Neuronal stem cell (in vitro differentiated cells): ENCODE results near the gene E2F2.
A peak's percentile ranks its signal among the peaks of the same experiment; 100 is the strongest.
"Not testable (repeated sequence)": the region's sequence is repeated elsewhere in the genome, so short reads cannot be mapped to it uniquely, and the experiment has no call there.

ENCODE experiments used
- DNase-seq: peaks from one replicate; pipeline ENCODE4 v3.0.0-alpha.2; 2013; ENCODE audit warnings: low spot score
- H2AFZ ChIP-seq: one replicate; pipeline ENCODE4 v1.6.1; 2013; ENCODE audit warnings: mild to moderate bottlenecking, low read length, inconsistent platforms
- H2AK5ac ChIP-seq: 2 replicates; pipeline ENCODE4 v1.6.1; 2013; ENCODE audit warnings: low read depth, mild to moderate bottlenecking, inconsistent platforms, low read length, moderate library complexity, mixed read lengths
- H2BK120ac ChIP-seq: 2 replicates; pipeline ENCODE4 v1.6.1; 2013; ENCODE audit warnings: low read depth, mild to moderate bottlenecking, inconsistent platforms, low read length, moderate library complexity, mixed read lengths
- H2BK12ac ChIP-seq: one replicate; pipeline ENCODE4 v1.6.1; 2013; ENCODE audit warnings: low read length, inconsistent platforms
- H2BK15ac ChIP-seq: 2 replicates; pipeline ENCODE4 v1.6.1; 2013; ENCODE audit warnings: mild to moderate bottlenecking, low read length, inconsistent platforms, mixed read lengths
- H2BK5ac ChIP-seq: one replicate; pipeline ENCODE4 v1.6.1; 2013; ENCODE audit warnings: inconsistent platforms, mild to moderate bottlenecking, low read length, moderate library complexity
- H3K14ac ChIP-seq: one replicate; pipeline ENCODE4 v1.6.1; 2013; ENCODE audit warnings: low read length, inconsistent platforms
- H3K18ac ChIP-seq: 2 replicates; pipeline ENCODE4 v1.6.1; 2013; ENCODE audit warnings: low read length, inconsistent platforms
- H3K23ac ChIP-seq: 2 replicates; pipeline ENCODE4 v1.6.1; 2013; ENCODE audit warnings: low read depth, mild to moderate bottlenecking, mixed read lengths, low read length, inconsistent platforms; ENCODE audit not compliant: poor library complexity
- H3K27ac ChIP-seq: replicated peaks from 3 replicates; pipeline ENCODE4 v1.5.1; 2013; ENCODE audit warnings: low read length, inconsistent platforms
- H3K27me3 ChIP-seq, 3 experiments: 2 replicates each; pipeline ENCODE4 v1.6.1; 2013; ENCODE audit warnings: low read length in 3 of 3, mild to moderate bottlenecking in 2 of 3, inconsistent platforms in 1 of 3, low read depth in 1 of 3, mixed read lengths in 1 of 3, moderate library complexity in 1 of 3; ENCODE audit not compliant: control insufficient read depth in 3 of 3, insufficient read depth in 3 of 3
- H3K36me3 ChIP-seq, 2 donors: replicated peaks in 1 of 2; 2 replicates each; pipeline ENCODE4 v1.6.1; 2013; ENCODE audit warnings: low read length in 2 of 2; ENCODE audit not compliant: control insufficient read depth in 2 of 2, insufficient read depth in 2 of 2
- H3K4ac ChIP-seq: 2 replicates; pipeline ENCODE4 v1.6.1; 2013; ENCODE audit warnings: inconsistent platforms, mild to moderate bottlenecking, low read length, moderate library complexity
- H3K4me1 ChIP-seq, 2 donors: 1 replicate in 1 of 2; 2 replicates in 1 of 2; pipeline ENCODE4 v1.6.1; 2013; ENCODE audit warnings: low read length in 2 of 2, low read depth in 1 of 2; ENCODE audit not compliant: control insufficient read depth in 2 of 2, insufficient read depth in 1 of 2
- H3K4me2 ChIP-seq: one replicate; pipeline ENCODE4 v1.6.1; 2013; ENCODE audit warnings: mild to moderate bottlenecking, low read length, inconsistent platforms; ENCODE audit not compliant: insufficient read depth, poor library complexity, severe bottlenecking
- H3K4me3 ChIP-seq, 2 donors: 2 replicates each; pipeline ENCODE4 v1.5.1; 2013; ENCODE audit warnings: low read length in 2 of 2, mild to moderate bottlenecking in 2 of 2, inconsistent platforms in 1 of 2, moderate library complexity in 1 of 2
- H3K79me1 ChIP-seq: one replicate; pipeline ENCODE4 v1.6.1; 2013; ENCODE audit warnings: low read depth, mild to moderate bottlenecking, inconsistent platforms, low read length, moderate library complexity
- H3K9ac ChIP-seq: one replicate; pipeline ENCODE4 v1.6.1; 2013; ENCODE audit warnings: mild to moderate bottlenecking, low read depth, low read length, inconsistent platforms; ENCODE audit not compliant: poor library complexity
- H3K9me3 ChIP-seq, 2 donors: replicated peaks in 1 of 2; 2 replicates each; pipeline versions ENCODE3 to v1.6.1; 2013; ENCODE audit warnings: low read length in 2 of 2, mild to moderate bottlenecking in 2 of 2, inconsistent platforms in 1 of 2, low read depth in 1 of 2, mixed read lengths in 1 of 2, moderate library complexity in 1 of 2; ENCODE audit not compliant: control insufficient read depth in 2 of 2, insufficient read depth in 1 of 2
- H4K8ac ChIP-seq: one replicate; pipeline ENCODE4 v1.6.1; 2013; ENCODE audit warnings: low read depth, mild to moderate bottlenecking, inconsistent platforms, low read length, moderate library complexity
- H4K91ac ChIP-seq: one replicate; pipeline ENCODE4 v1.6.1; 2013; ENCODE audit warnings: low read length, low read depth, mild to moderate bottlenecking, inconsistent platforms; ENCODE audit not compliant: poor library complexity
- WGBS, 2 donors: extraction: QIAGEN DNeasy Blood & Tissue Kit; methylation state at CpG; one replicate each; pipeline ENCODE4 v1.1.7; 2013; ENCODE audit warnings: missing lambda C conversion rate in 2 of 2, mixed read lengths in 1 of 2; ENCODE audit not compliant: insufficient read length in 2 of 2, insufficient replicate concordance in 1 of 2; ENCODE audit errors: extremely low coverage in 2 of 2; 5-methylcytosine and 5-hydroxymethylcytosine counted together

The E2F2 gene

GRCh38 chr1:23500466-23500865, 30.6 kb downstream of the E2F2 start:
- no peak for DNase-seq
- H3K18ac ChIP-seq: no peak overlapping the region
- peaks cover 0 to 5% of the 10 kb centered on the region in 2 donors for H3K36me3 ChIP-seq
- H3K4me1 ChIP-seq: peaks cover 3 to 4% of the 10 kb centered on the region in 2 donors
- no CpG with 5 or more reads among the region's 2 CpGs for WGBS, 2 donors
- no peak overlapping the region for H2BK12ac ChIP-seq
- H3K27me3 ChIP-seq: no peaks in the 10 kb centered on the region
- no peak overlapping the region for H4K8ac ChIP-seq
- H3K79me1 ChIP-seq: no peaks in the 10 kb centered on the region
- H3K4me2 ChIP-seq: no peak overlapping the region
- H3K9me3 ChIP-seq: no peaks in the 10 kb centered on the region
- no peak overlapping the region for H2BK120ac ChIP-seq
- no peak overlapping the region for H3K27ac ChIP-seq
- no peak overlapping the region for H2BK15ac ChIP-seq
- H4K91ac ChIP-seq: no peak overlapping the region
- no peak overlapping the region for H2AFZ ChIP-seq
- no peak overlapping the region for H3K14ac ChIP-seq
- H2BK5ac ChIP-seq: no peak overlapping the region
- no peak overlapping the region for H3K9ac ChIP-seq
- no peak overlapping the region for H3K4me3 ChIP-seq
- H3K23ac ChIP-seq: no peak overlapping the region
- no peak overlapping the region for H3K4ac ChIP-seq
- H2AK5ac ChIP-seq: no peak overlapping the region

- Histone ChIP-seq H2BK15ac (no peak overlapping the region), H2AK5ac (no peak overlapping the region), H3K4me3 (no peak overlapping the region), H3K9me3 (no peaks in the 10 kb centered on the region), H3K14ac (no peak overlapping the region), H2BK5ac (no peak overlapping the region), H2AFZ (peak overlapping the region; percentile 71), H3K27ac (no peak overlapping the region), H3K4me2 (no peak overlapping the region), H3K36me3 (no peaks in the 10 kb centered on the region), H4K8ac (no peak overlapping the region), H2BK120ac (no peak overlapping the region), H3K18ac (no peak overlapping the region), H3K9ac (no peak overlapping the region), H4K91ac (no peak overlapping the region), H2BK12ac (no peak overlapping the region), H3K4ac (no peak overlapping the region), H3K79me1 (no peaks in the 10 kb centered on the region), H3K23ac (no peak overlapping the region), H3K27me3 (no peaks in the 10 kb centered on the region), H3K4me1 (no peaks in the 10 kb centered on the region)
- no peak for DNase-seq
- WGBS, 2 donors: no CpG with 5 or more reads among the region's 3 CpGs
Measured at GRCh38 chr1:23497777-23498439, 33.1 kb downstream of the E2F2 start.

DNA sequence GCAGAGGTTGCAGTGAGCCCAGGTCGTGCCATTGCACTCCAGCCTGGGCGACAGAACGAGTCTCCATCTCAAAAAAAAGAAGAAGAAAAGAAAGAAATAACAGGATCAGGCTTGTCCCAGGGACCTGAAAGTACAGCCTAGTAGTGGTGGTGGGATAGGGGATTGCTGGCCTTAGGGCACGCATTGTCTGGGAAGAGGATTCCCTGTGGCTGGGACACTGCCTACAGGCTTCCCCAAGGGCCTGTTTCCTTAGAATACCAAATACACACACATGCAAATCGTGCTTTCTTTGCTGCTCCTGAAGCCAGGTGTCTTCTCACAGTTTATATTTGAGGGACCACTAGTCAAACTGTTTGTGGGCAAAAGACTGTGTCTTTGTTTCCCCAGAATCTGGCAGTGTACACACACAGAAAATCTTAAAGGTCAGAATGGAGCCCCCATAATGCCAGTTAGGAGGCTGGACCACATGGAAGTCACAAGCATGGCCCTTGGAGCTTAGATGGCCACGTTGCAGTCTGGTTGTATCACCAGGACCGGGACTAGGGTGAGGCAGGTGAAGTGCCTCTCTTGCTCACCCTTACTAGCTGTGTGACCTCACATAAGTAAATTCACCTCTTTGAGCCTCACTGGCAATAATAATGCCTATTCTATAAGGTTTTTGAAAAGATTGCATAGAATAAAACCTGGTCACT, 34.4 kb downstream of the E2F2 start:
- H4K8ac ChIP-seq: no peak overlapping the region
- no peaks in the 10 kb centered on the region for H3K79me1 ChIP-seq
- H2BK5ac ChIP-seq: no peak overlapping the region
- H2BK120ac ChIP-seq: no peak overlapping the region
- H4K91ac ChIP-seq: no peak overlapping the region
- H2BK15ac ChIP-seq: no peak overlapping the region
- H3K18ac ChIP-seq: no peak overlapping the region
- no peak overlapping the region for H3K9ac ChIP-seq
- H3K27ac ChIP-seq: no peak overlapping the region
- no peak overlapping the region for H3K14ac ChIP-seq
- H3K36me3 ChIP-seq: no peaks in the 10 kb centered on the region
- H3K27me3 ChIP-seq: no peaks in the 10 kb centered on the region
- no peak for DNase-seq
- no peak overlapping the region for H2BK12ac ChIP-seq
- no peak overlapping the region for H3K4me2 ChIP-seq
- H2AFZ ChIP-seq: peak overlapping the region; percentile 62
- no peaks in the 10 kb centered on the region for H3K9me3 ChIP-seq
- WGBS, 2 donors: no CpG with 5 or more reads among the region's 7 CpGs
- H3K4me3 ChIP-seq: no peak overlapping the region
- H2AK5ac ChIP-seq: no peak overlapping the region
- no peaks in the 10 kb centered on the region for H3K4me1 ChIP-seq
- no peak overlapping the region for H3K23ac ChIP-seq
- H3K4ac ChIP-seq: no peak overlapping the region

DNA sequence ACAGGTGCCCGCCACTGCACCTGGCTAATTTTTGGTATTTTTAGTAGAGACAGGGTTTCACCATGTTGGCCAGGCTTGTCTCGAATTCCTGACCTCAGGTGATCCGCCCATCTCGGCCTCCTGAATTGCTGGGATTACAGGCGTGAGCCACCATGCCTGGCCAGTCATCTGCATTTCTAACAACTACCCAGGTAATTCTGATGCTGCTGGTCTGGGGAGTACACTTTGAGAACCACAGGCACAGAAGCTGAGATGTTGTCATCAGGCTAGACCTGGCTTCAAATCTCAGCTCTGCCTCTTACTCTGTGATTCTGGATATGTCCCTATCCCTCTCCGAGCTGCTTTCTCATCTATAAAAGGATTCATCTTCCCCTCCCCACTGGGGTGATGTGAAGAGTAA, 36.2 kb downstream of the E2F2 start:
- H3K14ac ChIP-seq, H2BK5ac ChIP-seq: not testable (repeated sequence)
- WGBS, 2 donors: no CpG with 5 or more reads among the region's 6 CpGs

More for the DNA sequence above, 36.2 kb downstream of the E2F2 start:
- not testable (repeated sequence) for H3K79me1 ChIP-seq, H2BK12ac ChIP-seq, H3K9ac ChIP-seq, H3K23ac ChIP-seq, H4K91ac ChIP-seq, DNase-seq, H3K27ac ChIP-seq, H3K4ac ChIP-seq, H3K9me3 ChIP-seq, H3K27me3 ChIP-seq, H2AFZ ChIP-seq, H4K8ac ChIP-seq, H2AK5ac ChIP-seq, H2BK15ac ChIP-seq, H3K4me2 ChIP-seq, H2BK120ac ChIP-seq, H3K18ac ChIP-seq, H3K36me3 ChIP-seq, H3K4me1 ChIP-seq, H3K4me3 ChIP-seq
